Right renal cortex interstitium (tissue), 3 donors: Measurements from ENCODE around the gene TRIM44. TPM values are rescaled to one million over a fixed set of nuclear protein-coding genes. Genes with fewer than 3 reads are reported as not detected.
"Not testable (repeated sequence)": the region's sequence is repeated elsewhere in the genome, so short reads cannot be mapped to it uniquely, and the experiment has no call there.

Experiments
- DNase-seq, 3 donors: peaks; one replicate each; pipeline ENCODE4 v3.0.0-alpha.2; 2013; ENCODE audit warnings: low read depth in 3 of 3, low spot score in 2 of 3
- polyA plus RNA-seq, 3 donors: library from polyadenylated mRNA; unstranded; fragments of 120-200 nt; gene quantifications; one replicate each; pipeline ENCODE4 v1.2.1, GENCODE V29; 2013; ENCODE audit not compliant: insufficient read length in 3 of 3

Gene TRIM44
- polyA plus RNA-seq, 3 donors = 98.6 to 107 (median 105) TPM

DNA sequence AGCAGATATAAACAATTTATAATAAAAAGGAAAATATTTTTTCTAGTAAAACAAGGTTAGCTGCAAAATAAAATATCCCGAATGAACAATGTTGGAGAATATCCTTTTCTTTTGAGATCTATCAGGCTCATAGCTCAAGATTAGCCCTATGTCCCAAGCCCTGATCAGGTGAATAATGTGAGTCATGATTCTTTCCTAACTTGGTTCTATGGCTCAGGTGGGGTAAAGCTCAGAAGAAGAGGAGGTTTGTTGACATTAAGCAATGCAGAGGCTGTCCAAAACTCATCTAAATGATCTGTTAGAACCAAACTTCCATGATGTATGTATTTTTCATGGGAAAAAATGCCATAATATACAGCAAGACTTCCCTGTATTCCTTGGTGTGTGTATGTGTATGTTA, 86.1 kb downstream of the TRIM44 start:
- no peak for DNase-seq

DNA sequence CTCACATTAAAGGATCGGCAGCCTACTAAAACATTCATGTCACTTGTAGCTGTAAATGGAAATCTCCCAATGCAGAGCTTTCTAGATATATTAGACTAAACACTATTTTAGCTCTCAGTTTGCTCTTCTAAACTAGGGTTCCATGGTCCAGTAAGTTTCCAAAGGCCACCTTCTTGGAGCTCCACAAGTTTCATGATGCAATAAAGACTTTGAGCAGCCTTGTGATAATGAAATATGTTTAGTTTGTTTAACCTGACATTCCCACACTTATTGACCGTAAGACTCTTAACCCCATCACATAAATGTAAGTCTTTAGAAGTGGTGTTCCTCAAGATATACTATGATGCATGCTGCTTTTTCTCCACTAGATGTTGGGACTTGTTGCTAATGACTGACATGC, 87.7 kb downstream of the TRIM44 start:
- DNase-seq = no peak

GRCh38 chr11:35750981-35751663, 88.5 kb downstream of the TRIM44 start:
- DNase-seq = no peak

GRCh38 chr11:35751664-35752061, 89.1 kb downstream of the TRIM44 start:
- no peak for DNase-seq

DNA sequence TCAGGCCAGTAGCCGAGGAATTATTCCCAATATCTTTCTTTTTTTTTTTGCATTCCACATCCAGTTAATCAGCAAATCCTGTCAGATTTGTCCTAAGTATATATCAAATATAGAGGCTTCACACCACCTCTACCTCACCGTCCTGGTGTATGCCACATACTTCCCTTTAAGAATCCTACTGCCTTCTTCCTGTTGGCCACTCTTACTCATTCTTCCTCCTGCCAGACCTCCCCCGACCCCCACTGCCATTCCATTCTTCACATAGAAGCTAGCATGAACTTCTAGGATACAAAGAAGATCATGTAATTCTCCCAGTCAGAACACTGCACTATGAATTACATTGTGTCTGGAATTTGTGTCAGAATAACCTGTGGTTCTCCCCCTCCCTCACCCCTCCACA, 89.5 kb downstream of the TRIM44 start:
- DNase-seq = no peak

DNA sequence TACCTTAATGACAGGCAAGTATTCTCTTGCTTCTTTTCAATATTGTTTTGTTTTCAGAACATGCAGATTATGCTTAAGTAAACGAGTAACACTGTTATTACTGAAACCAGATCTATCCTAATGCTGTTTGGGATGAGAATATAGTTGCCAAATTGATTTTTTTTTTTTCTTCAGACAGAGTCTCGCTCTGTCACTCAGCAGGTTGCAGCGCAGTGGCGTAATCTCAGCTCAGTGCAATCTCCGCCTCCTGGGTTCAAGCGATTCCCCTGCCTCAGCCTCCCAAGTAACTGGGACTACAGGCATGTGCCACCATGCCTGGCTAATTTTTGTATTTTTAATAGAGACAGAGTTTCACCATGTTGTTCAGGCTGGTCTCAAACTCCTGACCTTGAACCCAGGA, 91.0 kb downstream of the TRIM44 start:
- DNase-seq = not testable (repeated sequence)

DNA sequence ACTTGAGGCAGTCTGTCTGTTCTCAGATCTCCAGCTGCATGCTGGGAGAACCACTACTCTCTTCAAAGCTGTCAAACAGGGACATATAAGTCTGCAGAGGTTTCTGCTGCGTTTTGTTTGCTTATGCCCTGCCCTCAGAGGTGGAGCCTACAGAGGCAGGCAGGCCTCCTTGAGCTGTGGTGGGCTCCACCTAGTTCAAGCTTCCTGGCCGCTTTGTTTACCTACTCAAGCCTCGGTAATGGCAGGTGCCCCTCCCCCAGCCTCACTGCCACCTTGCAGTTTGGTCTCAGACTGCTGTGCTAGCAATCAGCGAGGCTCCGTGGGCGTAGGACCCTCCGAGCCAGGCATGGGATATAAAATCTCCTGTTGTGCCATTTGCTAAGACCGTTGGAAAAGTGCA, 97.4 kb downstream of the TRIM44 start:
- not testable (repeated sequence) for DNase-seq

DNA sequence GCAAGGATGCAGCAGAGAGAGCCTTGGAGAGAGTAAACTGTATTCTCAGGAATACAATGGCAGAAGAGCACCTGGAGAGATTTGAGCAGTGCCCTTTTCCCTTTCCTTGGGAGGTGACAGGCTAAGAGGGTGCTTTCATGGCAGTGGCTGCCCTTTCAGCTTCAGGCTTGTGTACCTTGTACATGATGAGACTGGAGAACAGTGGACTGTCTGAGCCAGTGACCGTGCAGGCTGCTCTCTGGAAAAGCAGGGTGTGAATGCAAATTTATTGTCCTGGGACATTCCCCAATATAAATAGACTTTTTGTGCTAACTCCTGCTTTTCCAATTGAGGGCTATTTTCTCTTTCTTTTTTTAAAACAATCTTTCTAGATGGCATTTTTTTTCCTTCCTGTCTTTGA, 99.3 kb downstream of the TRIM44 start:
- DNase-seq = no peak

GRCh38 chr11:35763301-35763700, 100.7 kb downstream of the TRIM44 start:
- no peak for DNase-seq

- no peak for DNase-seq
Observed at GRCh38 chr11:35763765-35764164, 101.2 kb downstream of the TRIM44 start.

DNA sequence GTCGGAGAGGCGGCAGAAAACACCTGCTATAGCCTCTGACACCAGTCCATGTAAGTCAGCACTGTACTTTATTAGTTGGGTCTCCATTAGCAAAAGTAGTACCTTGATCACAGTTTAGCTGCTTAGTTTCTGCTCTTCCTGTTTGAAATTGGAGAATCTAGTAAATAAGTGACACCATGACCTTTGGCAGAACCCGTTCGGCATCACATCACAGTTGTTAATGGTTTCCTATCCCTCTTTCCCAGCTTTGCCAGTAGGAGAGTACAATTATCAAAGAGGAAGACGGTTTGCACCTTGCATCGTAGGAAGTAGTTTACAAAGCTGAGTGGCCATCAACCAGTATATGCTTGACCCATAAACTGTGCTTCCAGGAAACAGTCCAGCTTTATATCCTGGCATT, 101.8 kb downstream of the TRIM44 start:
- no peak for DNase-seq

DNA sequence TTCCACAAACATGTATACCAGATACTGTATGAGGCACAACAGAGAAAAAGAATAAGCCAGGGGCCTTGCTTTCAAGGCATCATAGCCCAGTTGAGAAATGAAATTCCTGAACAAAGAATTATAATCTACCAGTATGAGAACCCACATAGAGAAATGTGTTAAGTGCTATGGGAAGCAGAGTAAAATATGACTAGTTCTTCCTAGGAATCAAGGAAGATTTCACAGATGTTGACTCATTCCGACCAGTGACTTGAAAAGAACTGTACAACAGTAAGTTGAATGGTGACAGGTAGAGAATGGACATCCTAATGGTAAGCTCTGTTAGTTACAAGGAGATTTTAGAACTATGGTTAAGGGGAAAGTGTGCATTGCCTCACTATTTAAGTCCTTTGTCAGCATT, 102.6 kb downstream of the TRIM44 start:
- DNase-seq = no peak

- no peak for DNase-seq
Observed at GRCh38 chr11:35766651-35767050, 104.1 kb downstream of the TRIM44 start.

DNA sequence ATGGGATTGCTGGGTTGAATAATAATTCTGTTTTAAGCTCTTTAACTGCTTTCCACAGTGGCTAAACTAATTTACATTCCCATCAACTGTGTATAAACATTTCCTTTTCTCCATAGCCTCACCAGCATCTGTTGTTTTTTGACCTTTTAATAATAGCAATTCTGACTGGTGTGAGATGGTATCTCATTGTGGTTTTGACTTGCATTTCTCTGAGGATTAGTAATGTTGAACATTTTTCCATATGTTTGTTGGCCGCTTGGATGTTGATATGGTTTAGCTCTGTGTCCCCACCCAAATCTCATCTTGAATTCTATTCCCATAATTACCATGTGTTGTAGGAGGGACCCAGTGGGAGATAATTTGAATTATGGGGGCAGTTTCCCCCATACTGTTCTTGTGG, 107.8 kb downstream of the TRIM44 start:
- DNase-seq = not testable (repeated sequence)

DNA sequence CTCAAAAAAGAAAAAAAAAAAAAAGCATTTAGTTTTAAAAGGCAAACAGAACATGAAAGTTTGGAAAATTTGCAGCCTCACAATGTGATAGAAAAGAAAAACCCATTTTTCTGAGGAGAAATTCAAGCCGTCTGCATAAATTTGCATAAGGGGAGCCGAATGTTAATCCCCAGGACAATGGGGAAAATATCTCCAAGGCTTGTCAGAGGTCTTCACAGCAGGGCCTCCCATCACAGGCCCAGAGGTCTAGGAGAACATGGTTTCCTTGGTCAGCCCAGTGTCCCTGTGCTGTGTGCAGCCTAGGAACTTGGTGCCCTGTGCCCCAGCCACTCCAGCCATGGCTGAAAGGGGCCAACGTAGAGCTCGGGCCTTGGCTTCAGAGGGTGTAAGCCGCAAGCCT, 109.1 kb downstream of the TRIM44 start:
- DNase-seq = no peak

DNA sequence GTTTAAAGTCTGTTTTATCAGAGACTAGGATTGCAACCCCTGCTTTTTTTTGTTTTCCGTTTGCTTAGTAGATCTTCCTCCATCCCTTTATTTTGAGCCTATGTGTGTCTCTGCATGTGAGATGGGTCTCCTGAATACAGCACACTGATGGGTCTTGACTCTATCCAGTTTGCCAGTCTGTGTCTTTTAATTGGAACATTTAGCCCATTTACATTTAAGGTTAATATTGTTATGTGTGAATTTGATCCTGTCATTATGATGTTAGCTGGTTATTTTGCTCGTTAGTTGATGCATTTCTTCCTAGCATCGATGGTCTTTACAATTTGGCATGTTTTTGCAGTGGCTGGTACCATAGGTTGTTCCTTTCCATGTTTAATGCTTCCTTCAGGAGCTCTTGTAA, 114.7 kb downstream of the TRIM44 start:
- not testable (repeated sequence) for DNase-seq

- not testable (repeated sequence) for DNase-seq
Observed at GRCh38 chr11:35778943-35779342, 116.4 kb downstream of the TRIM44 start.

GRCh38 chr11:35779409-35779808, 116.8 kb downstream of the TRIM44 start:
- DNase-seq = no peak

GRCh38 chr11:35780951-35781860, 118.6 kb downstream of the TRIM44 start:
- DNase-seq = no peak

DNA sequence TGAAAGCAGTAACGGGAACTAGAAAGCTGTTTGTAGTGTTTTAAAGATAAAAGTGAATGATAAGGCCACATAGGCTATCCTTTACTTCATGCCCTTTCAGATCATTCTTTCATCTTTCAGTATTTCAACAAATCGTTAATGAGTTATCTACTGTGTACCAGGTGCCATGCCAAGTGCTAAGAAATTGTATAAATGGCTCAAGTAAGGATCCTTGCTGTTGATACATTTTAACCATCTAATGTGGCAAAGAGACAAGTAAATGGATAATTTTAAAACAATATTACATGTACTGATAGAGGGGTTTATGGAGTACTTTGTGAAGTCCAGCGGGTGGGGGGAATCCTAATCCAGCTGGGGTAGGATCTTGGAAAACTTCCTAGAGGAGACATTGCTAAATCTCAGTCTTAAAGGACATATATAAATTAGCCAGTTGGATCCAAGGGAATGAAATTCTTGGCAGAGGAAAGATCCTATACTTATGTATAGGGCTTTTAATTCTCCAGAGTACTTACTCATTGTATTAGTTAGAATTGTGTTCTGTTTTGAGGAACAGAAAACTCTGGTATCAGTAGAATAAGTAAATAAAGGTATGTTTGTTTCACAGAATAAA, 119.4 kb downstream of the TRIM44 start:
- no peak for DNase-seq

DNA sequence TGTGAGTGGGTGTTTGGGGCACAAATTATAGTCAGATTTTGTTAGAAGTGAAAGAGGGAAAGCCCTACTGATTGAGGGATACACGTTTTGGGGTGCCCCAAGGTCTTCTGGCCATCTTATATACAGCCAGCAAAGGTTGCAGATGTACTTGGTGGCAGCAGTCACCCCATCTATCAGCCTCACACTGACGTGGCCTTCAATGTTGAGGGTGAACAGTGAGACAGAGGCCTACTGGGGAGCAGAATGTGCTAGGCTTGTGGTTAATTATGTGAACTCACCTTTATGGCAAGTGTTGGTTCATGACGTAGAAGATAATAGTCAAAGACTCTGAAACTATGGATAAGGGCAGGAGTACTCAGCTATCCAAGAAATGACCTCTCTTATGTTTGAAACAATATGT, 121.2 kb downstream of the TRIM44 start:
- no peak for DNase-seq

DNA sequence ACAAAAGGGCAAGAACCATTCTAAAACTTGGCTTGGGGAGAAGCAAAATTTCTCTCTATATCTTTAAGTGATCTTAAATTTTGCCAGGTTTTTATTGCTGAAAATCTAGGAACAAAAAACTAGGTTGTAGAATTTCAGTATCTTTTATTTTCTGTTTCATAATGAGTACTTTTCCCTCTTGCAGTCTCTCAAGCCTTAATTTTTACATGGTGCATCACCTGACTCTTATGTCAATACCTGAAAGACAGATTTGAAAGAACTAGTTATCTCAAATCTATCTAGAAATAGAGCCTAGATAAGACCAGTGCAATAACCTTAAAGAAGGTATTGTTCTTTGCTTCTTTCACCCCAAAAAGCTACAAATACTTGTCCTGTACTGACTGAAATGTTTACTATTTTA, 122.1 kb downstream of the TRIM44 start:
- DNase-seq = no peak
